ENCODE data around the gene BTBD19.

Gene BTBD19

DNA sequence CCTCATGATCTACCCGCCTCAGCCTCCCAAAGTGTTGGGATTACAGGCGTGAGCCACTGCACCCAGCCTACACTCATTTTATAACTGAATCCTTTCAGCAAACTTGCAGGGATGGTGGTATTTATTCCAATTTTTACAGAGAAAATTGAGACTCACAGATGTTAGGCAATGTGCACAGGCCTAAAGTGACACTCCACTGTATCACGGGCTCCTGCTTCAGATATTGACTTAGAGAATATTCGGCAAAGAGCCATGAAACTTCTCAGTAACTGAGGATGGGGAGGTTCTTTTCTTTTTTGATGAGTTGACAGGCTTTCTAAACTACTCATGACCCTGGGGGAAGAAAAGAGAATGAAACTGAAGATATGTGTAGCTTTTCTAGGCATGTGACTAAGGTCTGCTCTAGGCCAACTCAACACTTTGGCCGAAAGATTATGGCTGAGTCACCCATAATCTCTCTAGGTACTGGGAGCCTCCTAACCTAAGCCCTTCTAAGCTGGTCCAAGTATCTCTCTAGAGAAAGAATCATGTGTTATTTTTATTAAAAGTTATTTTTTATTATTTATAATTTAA, 54.6 kb downstream of the BTBD19 start:
- no peak for DNase-seq
